Measurements from ENCODE around the gene RTP1. TPM values are rescaled to one million over a fixed set of nuclear protein-coding genes. Genes with fewer than 3 reads are reported as not detected.

RTP1 gene
- total RNA-seq: not detected in 2 replicates

DNA sequence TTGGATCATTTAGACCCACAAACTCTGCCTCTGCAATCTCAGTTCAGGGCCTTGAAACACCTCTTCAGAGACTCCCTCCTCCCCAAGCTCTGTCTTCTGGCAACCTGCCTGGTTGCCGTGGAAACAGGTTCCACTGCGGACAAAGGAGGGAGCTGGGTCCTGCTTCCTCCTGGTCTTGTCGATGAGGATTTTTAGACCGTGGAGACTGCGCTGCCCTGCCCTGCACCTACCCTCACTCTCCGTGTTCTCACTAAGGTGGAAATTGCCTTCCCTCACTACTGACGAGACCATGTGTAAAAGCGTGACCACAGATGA lies at the start of gene RTP1:
RTP1 (plus strand) TSS at position 152 of the 315 bp plus-strand sequence; CDS start at position 182, 30 bp downstream.

Other genes with a start within 250 kb of the RTP1 start
- gene RPL39L, start 58.0 kb upstream of the RTP1 start, total RNA-seq: 13.1 and 35.6 TPM in 2 replicates
- 33.2 and 178 TPM in 2 replicates for gene MASP1, start 94.3 kb downstream of the RTP1 start, total RNA-seq
- 2.8 and 3.3 TPM in 2 replicates for gene RTP4, start 170.9 kb downstream of the RTP1 start, total RNA-seq